Testis (tissue), 2 donors: ENCODE data around the gene ESF1.

Experiments
- POLR2A ChIP-seq: fragments of 450-650 bp; IDR thresholded peaks from one replicate; pipeline ENCODE4 v1.6.1; 2017; ENCODE audit warnings: antibody characterized with exemption, mild to moderate bottlenecking, moderate library complexity
- TF ChIP-seq, protein P1 (sequence below), 3 experiments: fragments of 450-650 bp in 2 of 3; fragments of 200-600 bp in 1 of 3; sonication (generic) in 1 of 3; IDR thresholded peaks; one replicate each; pipeline ENCODE4 v1.5.1; 2016 to 2019; ENCODE audit warnings: antibody characterized with exemption in 3 of 3, mild to moderate bottlenecking in 2 of 3, moderate library complexity in 1 of 3

DNA sequence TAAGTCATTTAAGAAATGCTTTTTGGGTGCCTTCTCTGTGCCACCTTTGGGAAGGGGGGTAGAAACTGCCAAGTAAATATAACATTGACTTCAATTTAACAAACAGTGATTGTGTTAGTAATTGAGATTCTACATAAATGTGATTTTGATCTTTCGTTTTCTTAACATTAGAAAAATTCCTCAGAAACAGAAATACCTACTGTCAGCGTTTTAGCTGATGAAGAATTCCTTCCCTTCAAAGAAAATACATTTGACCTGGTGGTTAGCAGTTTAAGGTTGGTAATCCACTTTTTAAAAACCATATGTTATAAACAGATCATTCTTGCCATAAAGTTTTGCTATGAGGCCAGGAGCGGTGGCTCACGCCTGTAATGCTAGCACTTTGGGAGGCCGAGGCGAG, 9.9 kb upstream of the ESF1 start:
- TF ChIP-seq, protein P1, sequence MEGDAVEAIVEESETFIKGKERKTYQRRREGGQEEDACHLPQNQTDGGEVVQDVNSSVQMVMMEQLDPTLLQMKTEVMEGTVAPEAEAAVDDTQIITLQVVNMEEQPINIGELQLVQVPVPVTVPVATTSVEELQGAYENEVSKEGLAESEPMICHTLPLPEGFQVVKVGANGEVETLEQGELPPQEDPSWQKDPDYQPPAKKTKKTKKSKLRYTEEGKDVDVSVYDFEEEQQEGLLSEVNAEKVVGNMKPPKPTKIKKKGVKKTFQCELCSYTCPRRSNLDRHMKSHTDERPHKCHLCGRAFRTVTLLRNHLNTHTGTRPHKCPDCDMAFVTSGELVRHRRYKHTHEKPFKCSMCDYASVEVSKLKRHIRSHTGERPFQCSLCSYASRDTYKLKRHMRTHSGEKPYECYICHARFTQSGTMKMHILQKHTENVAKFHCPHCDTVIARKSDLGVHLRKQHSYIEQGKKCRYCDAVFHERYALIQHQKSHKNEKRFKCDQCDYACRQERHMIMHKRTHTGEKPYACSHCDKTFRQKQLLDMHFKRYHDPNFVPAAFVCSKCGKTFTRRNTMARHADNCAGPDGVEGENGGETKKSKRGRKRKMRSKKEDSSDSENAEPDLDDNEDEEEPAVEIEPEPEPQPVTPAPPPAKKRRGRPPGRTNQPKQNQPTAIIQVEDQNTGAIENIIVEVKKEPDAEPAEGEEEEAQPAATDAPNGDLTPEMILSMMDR (IDR thresholded peaks at IDR 0.05) = no peak
- TF ChIP-seq POLR2A = no peak
